A673 (cell line): ENCODE results near the gene KDM4D.

Experiments
- CTCF ChIP-seq: fragments of 300-800, 200-600 bp; sonication (generic); conservative IDR thresholded peaks from 2 replicates; pipeline ENCODE4 v1.5.1; 2017; ENCODE audit warnings: low read depth, mild to moderate bottlenecking, antibody characterized with exemption, low read length, moderate library complexity, mixed read lengths
- EZH2 ChIP-seq: fragments of 200-600 bp; sonication (generic); IDR thresholded peaks from 2 replicates; pipeline ENCODE4 v1.6.1; 2017; ENCODE audit warnings: borderline replicate concordance, low read depth, mild to moderate bottlenecking, mixed read lengths, antibody characterized with exemption, low read length; ENCODE audit not compliant: poor library complexity, severe bottlenecking

- TF ChIP-seq CTCF (no peak), EZH2 (no peak)
These were observed 54.8 kb downstream of the KDM4D start for GRCh38 chr11:95028357-95028756.
